IPS DF 4.7 (cell line): Measurements from ENCODE around the gene ARID3B.

Experiments used
- DNase-seq: peaks from one replicate; pipeline ENCODE4 v3.0.0-alpha.2; 2013; ENCODE audit warnings: low spot score; ENCODE audit errors: extremely low read depth

ARID3B gene

GRCh38 chr15:74642348-74642733 is 101.3 kb downstream of the ARID3B start:
- no peak for DNase-seq

- no peak for DNase-seq
These were observed 102.0 kb downstream of the ARID3B start for GRCh38 chr15:74642734-74643664.

DNA sequence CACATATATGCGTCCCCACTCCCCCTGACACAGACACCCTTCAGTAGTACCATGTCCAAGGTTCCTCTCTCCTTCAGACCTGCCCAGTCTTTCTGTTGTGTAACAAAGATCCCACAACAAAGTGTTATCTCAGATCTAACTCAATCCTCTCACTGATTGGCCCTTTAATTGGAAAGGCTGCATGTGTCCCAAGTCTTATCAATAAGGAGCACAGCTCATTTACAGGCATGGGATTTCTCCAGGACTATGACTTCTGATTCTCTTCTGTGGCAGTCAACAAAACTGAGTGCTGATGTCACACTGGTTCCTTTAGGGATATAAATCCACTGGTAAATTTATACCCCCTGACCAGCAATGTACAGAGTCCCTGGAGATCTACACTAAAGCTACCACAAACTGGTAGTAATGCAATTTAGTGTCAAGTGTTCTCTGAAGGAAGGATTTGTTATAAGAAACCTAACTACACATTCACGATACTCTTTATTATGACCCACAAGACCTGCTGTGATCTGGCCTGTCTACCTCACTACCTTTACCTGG is 102.7 kb downstream of the ARID3B start:
- no peak for DNase-seq

DNA sequence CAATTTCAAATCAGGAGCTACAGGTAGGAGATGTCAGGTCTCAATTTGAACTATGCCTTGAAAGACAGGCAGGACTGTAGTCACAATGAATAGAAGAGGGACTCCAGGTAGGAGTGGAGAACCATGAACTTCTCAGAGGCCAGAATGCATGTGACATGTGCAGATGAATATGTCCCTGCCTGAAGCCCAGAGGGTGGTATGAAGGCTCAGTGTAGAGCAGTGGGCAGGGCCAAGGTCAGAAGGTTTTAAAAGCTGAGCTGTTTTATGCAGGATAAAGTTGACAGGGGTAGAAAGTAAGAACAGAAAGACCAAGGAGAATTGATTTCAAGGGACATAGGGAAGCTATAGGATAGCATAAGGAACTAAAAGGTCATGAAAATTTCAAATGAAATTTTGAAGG is 105.5 kb downstream of the ARID3B start:
- DNase-seq = no peak
